HFFc6 (cell line): ENCODE measurements around the gene ERVMER34-1. TPM values are rescaled to one million over a fixed set of nuclear protein-coding genes. Genes with fewer than 3 reads are reported as not detected.

Source experiments
- DNase-seq: peaks from one replicate; pipeline ENCODE4 v3.0.0-alpha.2; 2018
- H3K27ac Mint-ChIP-seq: 2 replicates; pipeline ENCODE4 v1.8.0; 2020; ENCODE audit warnings: mild to moderate bottlenecking, mixed read lengths
- H3K27me3 Mint-ChIP-seq: 2 replicates; pipeline ENCODE4 v1.8.0; 2021; ENCODE audit warnings: mild to moderate bottlenecking, moderate library complexity, mixed read lengths; ENCODE audit not compliant: insufficient read depth
- H3K36me3 Mint-ChIP-seq: 2 replicates; pipeline ENCODE4 v1.8.0; 2021; ENCODE audit warnings: low read depth, mixed read lengths
- H3K4me1 Mint-ChIP-seq: 2 replicates; pipeline ENCODE4 v1.8.0; 2020; ENCODE audit warnings: low read depth, mixed read lengths
- H3K4me3 Mint-ChIP-seq: 2 replicates; pipeline ENCODE4 v1.8.0; 2020; ENCODE audit warnings: mild to moderate bottlenecking, moderate library complexity, mixed read lengths
- H3K9me3 Mint-ChIP-seq: 2 replicates; pipeline ENCODE4 v1.8.0; 2020; ENCODE audit warnings: mild to moderate bottlenecking, mixed read lengths
- total RNA-seq, 6 experiments: library from RNA; stranded (reverse); fragmentation: NEBNext Ultra II Directional; extraction: Animal tissue kit (Norgen Biotek cat#: 25700); gene quantifications; 2 replicates in 1 of 6; 3 replicates in 5 of 6; pipeline ENCODE4 v1.2.3, GENCODE V29; 2021
- TF ChIP-seq, protein P1 (sequence below): fragments of 200-600 bp; sonication (generic); IDR thresholded peaks from 2 replicates; pipeline ENCODE4 v1.5.0; 2021; ENCODE audit warnings: antibody characterized with exemption, mild to moderate bottlenecking

Gene ERVMER34-1
- total RNA-seq, 6 experiments from 2014 or later: not detected

- Mint-ChIP-seq H3K27ac (no peak overlapping the region), H3K36me3 (no peaks in the 10 kb centered on the region), H3K9me3 (no peaks in the 10 kb centered on the region), H3K27me3 (peaks cover 9% of the 10 kb centered on the region), H3K4me1 (no peaks in the 10 kb centered on the region), H3K4me3 (no peak overlapping the region)
- DNase-seq: no peak
- TF ChIP-seq, protein P1, sequence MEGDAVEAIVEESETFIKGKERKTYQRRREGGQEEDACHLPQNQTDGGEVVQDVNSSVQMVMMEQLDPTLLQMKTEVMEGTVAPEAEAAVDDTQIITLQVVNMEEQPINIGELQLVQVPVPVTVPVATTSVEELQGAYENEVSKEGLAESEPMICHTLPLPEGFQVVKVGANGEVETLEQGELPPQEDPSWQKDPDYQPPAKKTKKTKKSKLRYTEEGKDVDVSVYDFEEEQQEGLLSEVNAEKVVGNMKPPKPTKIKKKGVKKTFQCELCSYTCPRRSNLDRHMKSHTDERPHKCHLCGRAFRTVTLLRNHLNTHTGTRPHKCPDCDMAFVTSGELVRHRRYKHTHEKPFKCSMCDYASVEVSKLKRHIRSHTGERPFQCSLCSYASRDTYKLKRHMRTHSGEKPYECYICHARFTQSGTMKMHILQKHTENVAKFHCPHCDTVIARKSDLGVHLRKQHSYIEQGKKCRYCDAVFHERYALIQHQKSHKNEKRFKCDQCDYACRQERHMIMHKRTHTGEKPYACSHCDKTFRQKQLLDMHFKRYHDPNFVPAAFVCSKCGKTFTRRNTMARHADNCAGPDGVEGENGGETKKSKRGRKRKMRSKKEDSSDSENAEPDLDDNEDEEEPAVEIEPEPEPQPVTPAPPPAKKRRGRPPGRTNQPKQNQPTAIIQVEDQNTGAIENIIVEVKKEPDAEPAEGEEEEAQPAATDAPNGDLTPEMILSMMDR: no peak
Observed at GRCh38 chr4:52743444-52744019, 7.7 kb downstream of the ERVMER34-1 start.

- Mint-ChIP-seq H3K4me3 (no peak overlapping the region), H3K27me3 (no peaks in the 10 kb centered on the region; the same call in 1 of the 2 replicates), H3K27ac (no peak overlapping the region), H3K36me3 (no peaks in the 10 kb centered on the region), H3K4me1 (no peaks in the 10 kb centered on the region), H3K9me3 (no peaks in the 10 kb centered on the region)
- no peak for DNase-seq
- TF ChIP-seq, protein P1: no peak
Observed at GRCh38 chr4:52729586-52729985, 21.6 kb downstream of the ERVMER34-1 start.

DNA sequence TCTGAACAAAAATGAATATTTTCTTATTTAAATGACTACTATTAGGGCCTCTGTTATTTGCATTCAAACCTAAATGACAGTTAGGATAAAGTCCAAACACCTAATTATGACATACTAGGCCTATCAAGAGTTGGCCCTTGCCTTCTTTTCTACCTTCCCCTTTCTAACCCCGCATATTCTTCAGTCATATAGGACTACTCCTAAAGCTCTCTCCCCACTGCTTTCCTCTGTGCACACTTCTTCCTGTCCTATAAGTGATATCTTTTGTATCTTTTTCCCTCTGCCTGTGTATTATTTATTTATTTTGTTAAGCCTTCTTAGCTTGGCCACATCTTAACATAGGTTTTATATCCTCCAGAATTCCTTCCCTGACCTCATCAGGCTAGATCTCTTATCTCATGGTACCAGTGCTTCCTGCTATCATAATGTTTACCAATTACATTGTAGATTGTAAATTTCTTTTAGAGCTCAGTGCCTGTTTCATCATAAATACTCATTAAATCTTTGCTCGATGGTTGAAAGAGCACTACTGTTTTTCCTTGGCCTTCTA, 22.5 kb downstream of the ERVMER34-1 start:
- Mint-ChIP-seq H3K9me3 (no peaks in the 10 kb centered on the region), H3K27ac (no peak overlapping the region), H3K4me3 (no peak overlapping the region), H3K36me3 (no peaks in the 10 kb centered on the region), H3K27me3 (no peaks in the 10 kb centered on the region; the same call in 1 of the 2 replicates), H3K4me1 (no peaks in the 10 kb centered on the region)
- no peak for DNase-seq
- TF ChIP-seq, protein P1: no peak

DNA sequence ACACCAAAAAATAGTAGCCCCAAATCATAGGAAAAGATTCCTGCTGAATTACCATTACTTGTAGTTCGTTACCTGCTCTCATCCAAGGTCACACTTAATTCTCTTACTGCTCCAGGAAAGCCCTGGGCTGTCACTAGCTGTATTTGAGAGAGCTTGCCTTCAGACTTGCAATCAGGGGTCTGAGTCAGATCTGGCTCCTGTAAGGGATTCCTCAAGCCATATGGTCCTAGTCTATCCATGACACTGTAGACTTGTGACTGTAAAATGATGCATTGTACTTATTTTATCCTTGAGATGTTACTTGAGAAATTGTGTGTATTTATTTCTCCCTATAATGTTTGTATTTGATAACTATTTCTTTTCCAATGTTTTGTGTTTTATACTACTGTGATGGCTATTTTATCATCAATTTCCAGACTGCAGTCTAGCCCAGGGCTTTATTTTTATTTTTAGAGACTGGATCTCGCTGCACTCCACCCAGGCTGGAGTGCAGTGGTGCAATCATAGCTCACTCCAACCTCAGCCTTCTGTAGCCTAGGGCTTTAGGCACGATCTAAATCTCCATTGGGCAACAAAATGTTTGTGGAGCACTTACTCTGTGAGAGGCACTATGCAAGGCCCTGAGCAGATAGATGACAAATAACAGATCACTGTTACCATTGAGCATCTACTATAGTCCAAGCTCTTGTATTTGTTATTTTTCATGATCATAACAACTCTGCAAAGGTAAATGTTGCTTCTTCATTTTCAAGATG, 24.2 kb downstream of the ERVMER34-1 start:
- Mint-ChIP-seq H3K4me3 (no peak overlapping the region), H3K4me1 (peaks cover 7% of the 10 kb centered on the region), H3K9me3 (no peaks in the 10 kb centered on the region), H3K27me3 (peaks cover 3% of the 10 kb centered on the region), H3K27ac (no peak overlapping the region), H3K36me3 (no peaks in the 10 kb centered on the region)
- TF ChIP-seq, protein P1: no peak
- DNase-seq: no peak

DNA sequence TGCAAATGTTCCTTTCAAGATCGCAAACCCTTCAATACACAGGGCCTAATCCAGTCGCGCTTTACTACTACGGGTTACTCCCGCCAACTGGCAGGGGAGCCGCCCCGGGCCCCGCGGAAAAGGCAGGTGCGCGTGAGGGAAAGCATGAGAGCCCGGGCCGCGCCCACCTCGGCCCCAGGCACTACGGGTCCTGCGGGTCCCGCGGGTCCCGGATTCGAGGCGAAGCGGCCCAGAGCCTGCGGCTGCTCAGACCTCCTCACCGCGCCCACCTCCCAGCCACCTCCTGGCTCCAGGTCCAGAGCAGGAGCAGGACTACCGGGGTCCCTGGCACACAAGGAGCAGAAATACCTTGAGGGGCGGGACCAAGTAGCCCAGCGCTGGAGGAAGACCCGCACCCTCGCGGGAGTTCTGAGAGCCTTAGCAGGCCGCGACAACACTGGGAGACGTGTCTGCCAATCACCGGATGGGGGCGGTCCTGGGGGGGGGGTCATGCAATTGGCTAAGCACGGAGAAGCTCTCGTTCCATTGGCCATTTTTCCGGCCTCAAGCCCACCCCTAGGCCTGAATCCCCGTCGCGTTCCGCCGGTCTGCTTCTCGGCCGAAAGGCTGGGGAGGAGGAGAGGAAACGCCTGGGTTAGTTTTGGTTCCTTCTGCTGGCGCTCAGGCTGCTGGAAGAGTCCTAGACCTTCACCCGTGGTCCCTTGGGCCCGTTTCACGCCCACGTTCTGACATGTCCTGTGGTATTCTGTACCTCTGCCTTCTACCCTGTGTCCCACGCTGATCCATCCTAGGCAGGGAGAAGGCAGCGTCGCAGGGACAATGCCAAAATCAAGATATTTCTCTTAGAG, 29.0 kb downstream of the ERVMER34-1 start:
- peaks cover 3% of the 10 kb centered on the region for H3K27me3 Mint-ChIP-seq
- peak; percentile 85 for DNase-seq
- peak overlapping the region; percentile 76 for H3K4me3 Mint-ChIP-seq
- peak overlapping the region; percentile 27 for H3K27ac Mint-ChIP-seq
- no peaks in the 10 kb centered on the region for H3K9me3 Mint-ChIP-seq
- H3K36me3 Mint-ChIP-seq: no peaks in the 10 kb centered on the region
- H3K4me1 Mint-ChIP-seq: peaks cover 7% of the 10 kb centered on the region
- TF ChIP-seq, protein P1: 0 out of 2 replicates have a peak, but pooled peaks have one; percentile 11
